Astrocyte (in vitro differentiated cells and primary cell): ENCODE results near the gene ZRANB1. TPM values are rescaled to one million over a fixed set of nuclear protein-coding genes. Genes with fewer than 3 reads are reported as not detected.

Source experiments
- DNase-seq: peaks from one replicate; pipeline ENCODE4 v3.0.0-alpha.2; 2010; ENCODE audit warnings: low read depth
- FAIRE-seq: peaks from 2 replicates; lab custom pipeline; 2011; peaks lifted over from hg19 to GRCh38; lab: Jason Lieb, UNC
- H2AFZ ChIP-seq: 2 replicates; pipeline ENCODE4 v1.6.0; 2012; ENCODE audit warnings: low read depth, low read length, inconsistent platforms
- H3K27ac ChIP-seq: 2 replicates; pipeline ENCODE4 v1.5.1; 2011; ENCODE audit warnings: low read depth, low read length, inconsistent platforms
- H3K27me3 ChIP-seq: 2 replicates; pipeline ENCODE4 v1.6.0; 2011; ENCODE audit warnings: low read length, inconsistent platforms; ENCODE audit not compliant: insufficient read depth
- H3K36me3 ChIP-seq: 2 replicates; pipeline ENCODE4 v1.5.1; 2011; ENCODE audit warnings: low read length, inconsistent platforms; ENCODE audit not compliant: insufficient read depth
- H3K4me1 ChIP-seq: 2 replicates; pipeline ENCODE4 v1.5.1; 2011; ENCODE audit warnings: low read length, inconsistent platforms; ENCODE audit not compliant: insufficient read depth
- H3K4me2 ChIP-seq: 2 replicates; pipeline ENCODE4 v1.6.0; 2012; ENCODE audit warnings: low read length, inconsistent platforms
- H3K4me3 ChIP-seq: 2 replicates; pipeline ENCODE4 v1.5.1; 2011; ENCODE audit warnings: low read depth, mild to moderate bottlenecking, low read length, inconsistent platforms; ENCODE audit not compliant: insufficient read depth
- H3K79me2 ChIP-seq: 2 replicates; pipeline ENCODE4 v1.6.0; 2012; ENCODE audit warnings: mild to moderate bottlenecking, low read length, inconsistent platforms; ENCODE audit not compliant: insufficient read depth
- H3K9ac ChIP-seq: 2 replicates; pipeline ENCODE4 v1.6.0; 2012; ENCODE audit warnings: mild to moderate bottlenecking, low read length, inconsistent platforms
- H3K9me3 ChIP-seq: 2 replicates; pipeline ENCODE4 v1.5.1; 2012; ENCODE audit warnings: low read depth, mild to moderate bottlenecking, low read length, inconsistent platforms; ENCODE audit not compliant: insufficient read depth
- H4K20me1 ChIP-seq: 2 replicates; pipeline ENCODE4 v1.6.0; 2012; ENCODE audit warnings: low read length, inconsistent platforms; ENCODE audit not compliant: insufficient read depth
- H3K27ac Mint-ChIP-seq: one replicate; pipeline ENCODE4 v1.8.0; 2021; ENCODE audit warnings: mild to moderate bottlenecking, mixed read lengths; ENCODE audit not compliant: unreplicated experiment
- H3K27me3 Mint-ChIP-seq: one replicate; pipeline ENCODE4 v1.8.0; 2021; ENCODE audit warnings: low read depth, mixed read lengths; ENCODE audit not compliant: unreplicated experiment
- H3K36me3 Mint-ChIP-seq: one replicate; pipeline ENCODE4 v1.8.0; 2021; ENCODE audit warnings: low read depth, mixed read lengths; ENCODE audit not compliant: unreplicated experiment
- H3K4me1 Mint-ChIP-seq: one replicate; pipeline ENCODE4 v1.8.0; 2021; ENCODE audit warnings: low read depth, mixed read lengths; ENCODE audit not compliant: unreplicated experiment
- H3K4me3 Mint-ChIP-seq: one replicate; pipeline ENCODE4 v1.8.0; 2021; ENCODE audit warnings: mild to moderate bottlenecking, moderate library complexity, mixed read lengths; ENCODE audit not compliant: unreplicated experiment
- H3K9me3 Mint-ChIP-seq: one replicate; pipeline ENCODE4 v1.8.0; 2021; ENCODE audit warnings: mild to moderate bottlenecking, mixed read lengths; ENCODE audit not compliant: unreplicated experiment
- EZH2 ChIP-seq: IDR thresholded peaks from 2 replicates; pipeline ENCODE4 v1.6.1; 2012; ENCODE audit warnings: mild to moderate bottlenecking, low read length, inconsistent platforms; ENCODE audit not compliant: insufficient read depth
- total RNA-seq: library from RNA; stranded (reverse); gene quantifications from 2 replicates; pipeline ENCODE4 v1.2.1, GENCODE V29; 2021
- TF ChIP-seq, protein P1 (sequence below): IDR thresholded peaks from 2 replicates; pipeline ENCODE4 v1.5.1; 2011; ENCODE audit warnings: low read depth, mild to moderate bottlenecking, inconsistent platforms, low read length, moderate library complexity; ENCODE audit not compliant: insufficient read depth

ZRANB1 gene
- total RNA-seq, 1 donor from 2014 or later = 24.9 TPM

DNA sequence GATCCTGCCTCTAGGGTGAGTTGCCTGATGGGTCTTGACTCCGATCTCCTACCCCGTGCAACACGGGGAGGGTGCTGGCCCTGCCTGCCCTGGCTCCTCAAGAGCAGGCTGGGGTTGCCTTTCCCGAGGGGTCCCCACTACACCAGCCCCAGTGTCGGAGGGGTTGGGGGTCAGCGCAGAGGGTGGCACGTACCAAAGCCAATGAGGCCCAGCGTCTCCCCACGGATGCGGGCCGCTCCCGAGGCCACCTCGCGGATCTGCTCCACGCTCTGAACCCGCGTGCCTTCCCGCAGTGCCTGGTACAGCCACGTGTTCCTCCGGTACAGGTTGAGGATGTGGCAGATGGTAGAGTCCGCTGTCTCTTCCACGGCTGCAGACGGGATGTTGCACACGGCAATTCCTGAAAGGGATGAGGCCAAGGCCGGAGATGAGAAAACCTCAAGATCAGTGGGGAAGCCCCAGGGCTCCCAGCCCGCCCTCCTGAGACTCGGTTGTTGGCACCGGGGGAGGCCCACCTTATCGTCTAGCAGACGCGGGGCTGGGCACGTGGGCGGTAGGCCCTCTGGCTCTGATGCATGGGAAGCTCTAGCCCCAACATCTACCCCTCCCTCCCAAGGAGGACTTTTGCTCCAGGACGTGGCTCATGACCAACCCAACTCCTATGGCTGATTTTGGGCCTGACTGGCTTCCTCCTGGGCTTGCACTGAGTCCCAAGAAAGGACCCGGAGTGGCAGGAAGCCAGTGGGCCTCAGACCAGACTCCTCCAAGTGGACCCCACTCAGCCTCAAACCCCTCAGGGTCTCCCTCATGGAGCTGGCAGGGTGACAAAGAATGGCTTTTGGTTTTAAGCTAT lies 56.1 kb downstream of the ZRANB1 start:
- H3K27ac Mint-ChIP-seq = peak overlapping the region; percentile 47
- H3K4me1 Mint-ChIP-seq = peaks cover 5% of the 10 kb centered on the region
- no peak for DNase-seq

DNA sequence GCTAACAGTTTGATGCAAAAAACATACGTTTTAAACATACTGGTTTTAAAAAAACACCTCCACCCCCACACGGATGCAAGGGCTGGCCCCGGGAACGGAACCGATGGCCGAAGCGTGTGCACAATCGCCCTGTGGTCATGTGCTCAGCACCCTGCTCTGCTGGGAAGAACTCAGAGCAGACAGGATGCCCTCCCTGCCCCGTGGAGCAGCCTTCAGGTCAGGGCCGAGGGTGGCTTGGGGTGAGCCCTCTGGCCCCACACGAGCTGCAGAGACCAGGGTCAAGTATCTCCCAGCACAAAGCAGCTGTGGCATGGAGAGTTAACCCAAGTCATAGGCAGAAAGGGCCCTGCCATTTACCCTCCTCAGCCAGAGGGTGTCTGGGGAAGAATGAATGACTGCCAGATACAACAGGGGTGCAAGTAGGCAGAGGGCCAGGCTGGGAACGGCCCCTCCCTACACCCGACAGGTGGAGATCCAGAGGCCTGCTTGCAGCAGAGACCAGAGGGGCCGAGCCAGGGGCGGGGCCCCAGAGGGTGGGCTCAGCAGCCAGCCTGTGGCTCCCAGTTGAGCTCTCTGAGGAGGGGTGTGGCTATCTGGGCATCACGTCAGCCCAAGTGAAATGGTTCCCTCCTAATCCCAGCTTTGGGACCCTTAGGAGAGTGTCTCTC lies 56.8 kb downstream of the ZRANB1 start:
- Histone ChIP-seq H2AFZ (no peak overlapping the region), H4K20me1 (peaks cover 84% of the 10 kb centered on the region), H3K79me2 (peaks cover 34% of the 10 kb centered on the region), H3K4me2 (no peak overlapping the region), H3K4me3 (no peak overlapping the region), H3K27me3 (no peaks in the 10 kb centered on the region), H3K9ac (peak overlapping the region; percentile 64), H3K27ac (peak overlapping the region; percentile 74), H3K36me3 (peaks cover 6% of the 10 kb centered on the region), H3K9me3 (no peaks in the 10 kb centered on the region), H3K4me1 (peaks cover 21% of the 10 kb centered on the region)
- no peaks in the 10 kb centered on the region for H3K27me3 Mint-ChIP-seq
- peaks cover 5% of the 10 kb centered on the region for H3K4me1 Mint-ChIP-seq
- H3K27ac Mint-ChIP-seq = no peak overlapping the region
- peaks cover 15% of the 10 kb centered on the region for H3K36me3 Mint-ChIP-seq
- FAIRE-seq (no peak), DNase-seq (no peak)
- no peak overlapping the region for H3K4me3 Mint-ChIP-seq
- no peaks in the 10 kb centered on the region for H3K9me3 Mint-ChIP-seq
- TF ChIP-seq, protein P1, sequence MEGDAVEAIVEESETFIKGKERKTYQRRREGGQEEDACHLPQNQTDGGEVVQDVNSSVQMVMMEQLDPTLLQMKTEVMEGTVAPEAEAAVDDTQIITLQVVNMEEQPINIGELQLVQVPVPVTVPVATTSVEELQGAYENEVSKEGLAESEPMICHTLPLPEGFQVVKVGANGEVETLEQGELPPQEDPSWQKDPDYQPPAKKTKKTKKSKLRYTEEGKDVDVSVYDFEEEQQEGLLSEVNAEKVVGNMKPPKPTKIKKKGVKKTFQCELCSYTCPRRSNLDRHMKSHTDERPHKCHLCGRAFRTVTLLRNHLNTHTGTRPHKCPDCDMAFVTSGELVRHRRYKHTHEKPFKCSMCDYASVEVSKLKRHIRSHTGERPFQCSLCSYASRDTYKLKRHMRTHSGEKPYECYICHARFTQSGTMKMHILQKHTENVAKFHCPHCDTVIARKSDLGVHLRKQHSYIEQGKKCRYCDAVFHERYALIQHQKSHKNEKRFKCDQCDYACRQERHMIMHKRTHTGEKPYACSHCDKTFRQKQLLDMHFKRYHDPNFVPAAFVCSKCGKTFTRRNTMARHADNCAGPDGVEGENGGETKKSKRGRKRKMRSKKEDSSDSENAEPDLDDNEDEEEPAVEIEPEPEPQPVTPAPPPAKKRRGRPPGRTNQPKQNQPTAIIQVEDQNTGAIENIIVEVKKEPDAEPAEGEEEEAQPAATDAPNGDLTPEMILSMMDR = no peak
- TF ChIP-seq EZH2 = no peak

More for the DNA sequence above, 56.1 kb downstream of the ZRANB1 start:
- Histone ChIP-seq H3K4me1 (peaks cover 21% of the 10 kb centered on the region), H3K4me3 (no peak overlapping the region), H3K36me3 (peaks cover 10% of the 10 kb centered on the region), H3K79me2 (peaks cover 30% of the 10 kb centered on the region), H4K20me1 (peaks cover 84% of the 10 kb centered on the region), H3K27me3 (no peaks in the 10 kb centered on the region), H3K27ac (no peak overlapping the region), H2AFZ (no peak overlapping the region), H3K9me3 (no peaks in the 10 kb centered on the region), H3K9ac (no peak overlapping the region), H3K4me2 (no peak overlapping the region)
- Mint-ChIP-seq H3K4me3 (no peak overlapping the region), H3K27me3 (no peaks in the 10 kb centered on the region), H3K36me3 (peaks cover 15% of the 10 kb centered on the region), H3K9me3 (no peaks in the 10 kb centered on the region)
- no peak for FAIRE-seq
- no peak for TF ChIP-seq EZH2
- TF ChIP-seq, protein P1 = no peak
